ENCODE results near the gene CTSC. TPM values are rescaled to one million over a fixed set of nuclear protein-coding genes. Genes with fewer than 3 reads are reported as not detected.

The CTSC gene
- total RNA-seq, 1 experiment from 2014 or later, result 38.0 TPM

DNA sequence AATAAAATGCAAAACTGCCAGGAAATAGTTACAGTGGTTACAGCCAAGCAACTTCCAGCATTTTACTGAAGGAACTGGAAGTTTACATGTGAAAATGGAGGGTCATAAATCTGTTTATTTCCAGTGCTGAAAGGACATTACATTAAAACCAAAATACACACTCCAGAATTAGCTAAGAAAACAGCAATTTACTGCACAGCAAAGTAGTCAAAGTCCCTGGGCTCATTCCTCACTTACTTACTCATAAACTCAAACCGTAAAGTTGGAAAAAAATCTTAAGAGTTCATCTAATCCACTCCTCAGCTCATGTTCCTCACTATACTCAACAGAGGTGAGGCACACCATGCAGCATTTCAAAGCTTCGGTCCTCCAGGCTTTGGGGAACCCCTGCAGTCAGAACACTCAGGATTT is 17.4 kb downstream of the CTSC start (continued):
- TF ChIP-seq, protein P1, sequence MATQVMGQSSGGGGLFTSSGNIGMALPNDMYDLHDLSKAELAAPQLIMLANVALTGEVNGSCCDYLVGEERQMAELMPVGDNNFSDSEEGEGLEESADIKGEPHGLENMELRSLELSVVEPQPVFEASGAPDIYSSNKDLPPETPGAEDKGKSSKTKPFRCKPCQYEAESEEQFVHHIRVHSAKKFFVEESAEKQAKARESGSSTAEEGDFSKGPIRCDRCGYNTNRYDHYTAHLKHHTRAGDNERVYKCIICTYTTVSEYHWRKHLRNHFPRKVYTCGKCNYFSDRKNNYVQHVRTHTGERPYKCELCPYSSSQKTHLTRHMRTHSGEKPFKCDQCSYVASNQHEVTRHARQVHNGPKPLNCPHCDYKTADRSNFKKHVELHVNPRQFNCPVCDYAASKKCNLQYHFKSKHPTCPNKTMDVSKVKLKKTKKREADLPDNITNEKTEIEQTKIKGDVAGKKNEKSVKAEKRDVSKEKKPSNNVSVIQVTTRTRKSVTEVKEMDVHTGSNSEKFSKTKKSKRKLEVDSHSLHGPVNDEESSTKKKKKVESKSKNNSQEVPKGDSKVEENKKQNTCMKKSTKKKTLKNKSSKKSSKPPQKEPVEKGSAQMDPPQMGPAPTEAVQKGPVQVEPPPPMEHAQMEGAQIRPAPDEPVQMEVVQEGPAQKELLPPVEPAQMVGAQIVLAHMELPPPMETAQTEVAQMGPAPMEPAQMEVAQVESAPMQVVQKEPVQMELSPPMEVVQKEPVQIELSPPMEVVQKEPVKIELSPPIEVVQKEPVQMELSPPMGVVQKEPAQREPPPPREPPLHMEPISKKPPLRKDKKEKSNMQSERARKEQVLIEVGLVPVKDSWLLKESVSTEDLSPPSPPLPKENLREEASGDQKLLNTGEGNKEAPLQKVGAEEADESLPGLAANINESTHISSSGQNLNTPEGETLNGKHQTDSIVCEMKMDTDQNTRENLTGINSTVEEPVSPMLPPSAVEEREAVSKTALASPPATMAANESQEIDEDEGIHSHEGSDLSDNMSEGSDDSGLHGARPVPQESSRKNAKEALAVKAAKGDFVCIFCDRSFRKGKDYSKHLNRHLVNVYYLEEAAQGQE (IDR thresholded peaks at IDR 0.05; ENCODE audit: low read depth), result no peak
- no peak for TF ChIP-seq CBX3 (IDR thresholded peaks at IDR 0.05; ENCODE audit: low read depth)
- no peak for TF ChIP-seq EZH2 (IDR thresholded peaks at IDR 0.05)
- no peak for TF ChIP-seq EGR1 (IDR thresholded peaks at IDR 0.05; ENCODE audit: low read depth)
- TF ChIP-seq TCF7L2 (IDR thresholded peaks at IDR 0.05; ENCODE audit: borderline replicate concordance, extremely low read depth, insufficient read depth, insufficient read length), result no peak

- intact Hi-C loops (cut with micrococcal nuclease), result no loop called here
- BruUV-seq (replicated peaks), result no TSS peak
- CTCF ChIA-PET, result no interaction called here
Observed at GRCh38 chr11:88318017-88318416, 19.5 kb downstream of the CTSC start.

More at GRCh38 chr11:88318017-88318416, 19.5 kb downstream of the CTSC start:
- Histone ChIP-seq H3K27ac (ENCODE audit: low read depth, low read length) (no peak overlapping the region), H4K20me1 (ENCODE audit: insufficient read depth) (no peaks in the 10 kb centered on the region), H3K4me2 (ENCODE audit: low read length) (no peak overlapping the region), H3K4me1 (ENCODE audit: control insufficient read depth in 1 of 2, insufficient read depth in 2 of 2, low read length in 2 of 2) (no peaks in the 10 kb centered on the region), H3K79me2 (ENCODE audit: insufficient read depth, low read length) (no peaks in the 10 kb centered on the region), H2AFZ (ENCODE audit: low read depth, low read length, poor library complexity, severe bottlenecking) (no peak overlapping the region), H3K36me3 (ENCODE audit: control insufficient read depth in 1 of 2, insufficient read depth in 2 of 2, low read length in 2 of 2) (no peaks in the 10 kb centered on the region), H3K9me2 (ENCODE audit: insufficient read depth) (no peaks in the 10 kb centered on the region), H3K27me3 (ENCODE audit: insufficient read depth, low read length) (no peaks in the 10 kb centered on the region), H3K9ac (ENCODE audit: low read length) (no peak overlapping the region), H3K9me3 (ENCODE audit: control insufficient read depth in 1 of 2, insufficient read depth in 1 of 2, low read depth in 1 of 2, low read length in 2 of 2) (no peaks in the 10 kb centered on the region), H3K4me3 (replicated peaks in 1 of 2; ENCODE audit: low read depth in 1 of 2, low read length in 2 of 2) (no peak overlapping the region)
- ATAC-seq (no peak), DNase-seq (ENCODE audit: low read depth, low spot score) (no peak)
- TF ChIP-seq, protein P1 (IDR thresholded peaks at IDR 0.05; ENCODE audit: low read depth), result no peak
- RAD21 ChIA-PET (ENCODE audit: low non-redundant PET in 1 of 2, low total read pairs in 2 of 2, uncharacterized antibody in 2 of 2, unreplicated experiment in 2 of 2), result no interaction called here
- POLR2A ChIA-PET, result interaction anchor here (1.3 kb wide), 1 partner anchor 20 kb away, joined by 3 read pairs; the partner anchor contains the start of gene CTSC

Measured in HCT116 (cell line).